Upper lobe of right lung (tissue), 1 donor: ENCODE data around the gene PRR20G. TPM values are rescaled to one million over a fixed set of nuclear protein-coding genes. Genes with fewer than 3 reads are reported as not detected.
"Not testable (repeated sequence)": the region's sequence is repeated elsewhere in the genome, so short reads cannot be mapped to it uniquely, and the experiment has no call there.

Experiments
- ATAC-seq: fragments of 200-7000 bp; cut with Tn5 transposase; one replicate; pipeline ENCODE4 v1.9.1; 2020; ENCODE audit warnings: mild to moderate bottlenecking, moderate library complexity
- DNase-seq: peaks from one replicate; pipeline ENCODE4 v3.0.0-alpha.2; 2020
- H3K27ac ChIP-seq: fragments of 200-600 bp; one replicate; pipeline ENCODE4 v1.8.0; 2022
- H3K27me3 ChIP-seq: fragments of 200-600 bp; one replicate; pipeline ENCODE4 v1.8.0; 2022; ENCODE audit warnings: mild to moderate bottlenecking
- H3K36me3 ChIP-seq: fragments of 200-600 bp; one replicate; pipeline ENCODE4 v1.8.0; 2022
- H3K4me1 ChIP-seq: fragments of 200-600 bp; one replicate; pipeline ENCODE4 v1.8.0; 2022
- H3K4me3 ChIP-seq: fragments of 200-600 bp; one replicate; pipeline ENCODE4 v1.8.0; 2022; ENCODE audit warnings: mild to moderate bottlenecking
- H3K9me3 ChIP-seq: fragments of 200-600 bp; one replicate; pipeline ENCODE4 v1.8.0; 2022
- intact Hi-C: fragments of 100-400 bp; cut with DNase I; formaldehyde crosslinking; loops from one replicate; pipeline ENCODE4 v1.11.0; 2022
- total RNA-seq: library from RNA; stranded (reverse); fragmentation: NEBNext Ultra II Directional; extraction: Animal tissue kit (Norgen Biotek cat#: 25700); gene quantifications from one replicate; pipeline ENCODE4 v1.2.1, GENCODE V29; 2021
- TF ChIP-seq, protein P1 (sequence below): fragments of 200-600 bp; IDR thresholded peaks from one replicate; pipeline ENCODE4 v1.8.0; 2022; ENCODE audit warnings: antibody characterized with exemption
- donor health status: DM: no; HTN: yes; CAD: no; lungs with severe emphysema.

PRR20G gene
- total RNA-seq, 1 donor from 2014 or later: not detected

GRCh38 chr3:127296959-127297358 lies 9.1 kb upstream of the PRR20G start:
- Histone ChIP-seq H3K27ac (no peak overlapping the region), H3K4me1 (no peaks in the 10 kb centered on the region), H3K9me3 (no peaks in the 10 kb centered on the region), H3K36me3 (no peaks in the 10 kb centered on the region), H3K4me3 (no peak overlapping the region), H3K27me3 (peaks cover 4% of the 10 kb centered on the region)
- TF ChIP-seq, protein P1, sequence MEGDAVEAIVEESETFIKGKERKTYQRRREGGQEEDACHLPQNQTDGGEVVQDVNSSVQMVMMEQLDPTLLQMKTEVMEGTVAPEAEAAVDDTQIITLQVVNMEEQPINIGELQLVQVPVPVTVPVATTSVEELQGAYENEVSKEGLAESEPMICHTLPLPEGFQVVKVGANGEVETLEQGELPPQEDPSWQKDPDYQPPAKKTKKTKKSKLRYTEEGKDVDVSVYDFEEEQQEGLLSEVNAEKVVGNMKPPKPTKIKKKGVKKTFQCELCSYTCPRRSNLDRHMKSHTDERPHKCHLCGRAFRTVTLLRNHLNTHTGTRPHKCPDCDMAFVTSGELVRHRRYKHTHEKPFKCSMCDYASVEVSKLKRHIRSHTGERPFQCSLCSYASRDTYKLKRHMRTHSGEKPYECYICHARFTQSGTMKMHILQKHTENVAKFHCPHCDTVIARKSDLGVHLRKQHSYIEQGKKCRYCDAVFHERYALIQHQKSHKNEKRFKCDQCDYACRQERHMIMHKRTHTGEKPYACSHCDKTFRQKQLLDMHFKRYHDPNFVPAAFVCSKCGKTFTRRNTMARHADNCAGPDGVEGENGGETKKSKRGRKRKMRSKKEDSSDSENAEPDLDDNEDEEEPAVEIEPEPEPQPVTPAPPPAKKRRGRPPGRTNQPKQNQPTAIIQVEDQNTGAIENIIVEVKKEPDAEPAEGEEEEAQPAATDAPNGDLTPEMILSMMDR: no peak
- intact Hi-C loops: no loop called here
- DNase-seq (no peak), ATAC-seq (no peak)

DNA sequence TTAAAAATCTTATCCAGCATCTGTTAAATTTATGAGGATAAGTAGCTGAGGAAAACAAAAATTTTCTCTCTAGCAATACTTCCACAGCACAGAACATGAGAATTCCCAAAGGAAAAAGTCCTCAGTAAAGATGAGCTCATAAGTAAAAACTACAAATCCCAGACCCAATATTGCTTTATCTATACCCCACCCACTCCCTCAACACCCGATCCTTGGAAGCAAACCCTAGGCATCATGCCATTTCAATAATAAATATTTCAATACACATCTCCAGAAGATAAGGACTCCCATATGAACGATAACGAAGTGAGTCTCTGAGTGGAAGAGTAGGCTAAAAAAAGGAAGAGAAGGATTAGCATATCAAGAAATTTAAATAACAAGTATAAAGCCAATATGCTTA lies 8.3 kb upstream of the PRR20G start:
- TF ChIP-seq, protein P1: no peak
- DNase-seq (no peak), ATAC-seq (no peak)
- no peak overlapping the region for H3K4me3 ChIP-seq
- no peaks in the 10 kb centered on the region for H3K9me3 ChIP-seq
- peaks cover 4% of the 10 kb centered on the region for H3K27me3 ChIP-seq
- H3K27ac ChIP-seq: no peak overlapping the region
- no peaks in the 10 kb centered on the region for H3K4me1 ChIP-seq
- intact Hi-C loops: no loop called here
- H3K36me3 ChIP-seq: no peaks in the 10 kb centered on the region

DNA sequence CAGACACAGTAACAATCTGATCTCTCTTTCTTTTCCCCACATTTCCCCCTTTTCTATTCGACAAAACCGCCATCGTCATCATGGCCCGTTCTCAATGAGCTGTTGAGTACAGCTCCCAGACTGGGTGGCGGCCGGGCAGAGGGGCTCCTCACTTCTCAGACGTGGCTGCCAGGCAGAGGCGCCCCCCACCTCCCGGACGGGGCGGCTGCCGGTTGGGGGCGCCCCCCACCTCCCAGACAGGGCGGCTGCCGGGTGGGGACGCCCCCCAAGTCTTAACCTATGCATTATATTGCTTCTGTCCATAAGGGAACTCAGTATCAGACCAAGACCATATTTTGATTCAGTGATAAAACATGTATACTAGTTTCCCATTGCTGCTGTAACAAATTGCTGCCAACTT lies 5.8 kb upstream of the PRR20G start:
- not testable (repeated sequence) for H3K36me3 ChIP-seq, H3K4me1 ChIP-seq

GRCh38 chr3:127291611-127292010 lies 3.8 kb upstream of the PRR20G start:
- intact Hi-C loops: no loop called here
- no peak overlapping the region for H3K27ac ChIP-seq
- ATAC-seq (no peak), DNase-seq (no peak)
- H3K4me3 ChIP-seq: no peak overlapping the region
- no peaks in the 10 kb centered on the region for H3K4me1 ChIP-seq
- H3K27me3 ChIP-seq: peaks cover 4% of the 10 kb centered on the region
- H3K36me3 ChIP-seq: no peaks in the 10 kb centered on the region
- TF ChIP-seq, protein P1: no peak
- H3K9me3 ChIP-seq: no peaks in the 10 kb centered on the region

More for the DNA sequence above, 5.8 kb upstream of the PRR20G start:
- H3K4me3 ChIP-seq, H3K27me3 ChIP-seq, ATAC-seq, H3K9me3 ChIP-seq, intact Hi-C loops, DNase-seq, H3K27ac ChIP-seq: not testable (repeated sequence)

DNA sequence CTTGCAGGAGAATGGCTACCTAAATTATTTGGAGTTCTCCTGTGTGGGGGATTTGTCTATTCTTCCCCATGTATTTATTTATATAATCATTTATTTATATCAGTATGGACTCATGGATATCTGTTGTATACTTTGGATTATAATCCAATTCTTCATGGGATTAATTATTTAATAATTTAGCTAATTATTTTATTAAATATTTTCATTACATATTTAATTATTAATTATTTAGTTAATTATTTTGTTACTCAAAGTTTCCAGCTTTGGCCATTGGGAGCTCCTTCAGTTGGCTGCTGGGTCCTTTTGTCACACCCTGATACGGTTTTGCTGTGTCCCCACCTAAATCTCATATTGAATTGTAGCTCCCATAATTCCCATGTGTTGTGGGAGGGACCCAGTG lies 3.3 kb upstream of the PRR20G start:
- DNase-seq: no peak
- no peak for ATAC-seq
- H3K9me3 ChIP-seq: no peaks in the 10 kb centered on the region
- TF ChIP-seq, protein P1: no peak
- no peaks in the 10 kb centered on the region for H3K4me1 ChIP-seq
- H3K27ac ChIP-seq: no peak overlapping the region
- intact Hi-C loops: no loop called here
- no peak overlapping the region for H3K4me3 ChIP-seq
- H3K36me3 ChIP-seq: no peaks in the 10 kb centered on the region
- peaks cover 4% of the 10 kb centered on the region for H3K27me3 ChIP-seq

GRCh38 chr3:127289706-127290575 lies 2.1 kb upstream of the PRR20G start:
- H3K4me3 ChIP-seq: no peak overlapping the region
- TF ChIP-seq, protein P1: no peak
- no peak overlapping the region for H3K27ac ChIP-seq
- peaks cover 4% of the 10 kb centered on the region for H3K27me3 ChIP-seq
- intact Hi-C loops: no loop called here
- no peak for ATAC-seq
- H3K36me3 ChIP-seq: no peaks in the 10 kb centered on the region
- no peak for DNase-seq
- H3K9me3 ChIP-seq: no peaks in the 10 kb centered on the region
- H3K4me1 ChIP-seq: no peaks in the 10 kb centered on the region
